NB4 (cell line): ENCODE results near the gene TMEM17.

Experiments
- DNase-seq: peaks from one replicate; pipeline ENCODE4 v3.0.0; 2010; ENCODE audit warnings: low read depth
- H3K4me3 ChIP-seq: one replicate; pipeline ENCODE4 v1.5.1; 2011; ENCODE audit warnings: mild to moderate bottlenecking, low read depth, low read length, moderate library complexity
- CTCF ChIP-seq: IDR thresholded peaks from one replicate; pipeline ENCODE4 v1.5.1; 2012; ENCODE audit warnings: low read depth, low read length
- MAX ChIP-seq: IDR thresholded peaks from 2 replicates; pipeline ENCODE4 v1.6.1; 2011; ENCODE audit warnings: low read depth, low read length
- MYC ChIP-seq: IDR thresholded peaks from 2 replicates; pipeline ENCODE4 v1.6.1; 2011; ENCODE audit warnings: low read depth, low read length
- POLR2A ChIP-seq: IDR thresholded peaks from 2 replicates; pipeline ENCODE4 v1.6.1; 2011; ENCODE audit warnings: mild to moderate bottlenecking; ENCODE audit not compliant: insufficient read length; ENCODE audit errors: extremely low read depth

Gene TMEM17

GRCh38 chr2:62471404-62471803 is 34.6 kb downstream of the TMEM17 start:
- H3K4me3 ChIP-seq = no peak overlapping the region
- no peak for DNase-seq
- TF ChIP-seq MYC (no peak), CTCF (no peak), MAX (no peak), POLR2A (no peak)

- no peak overlapping the region for H3K4me3 ChIP-seq
- no peak for TF ChIP-seq CTCF
- no peak for TF ChIP-seq POLR2A
- TF ChIP-seq MYC = no peak
- no peak for TF ChIP-seq MAX
These were observed 36.4 kb downstream of the TMEM17 start for GRCh38 chr2:62469548-62469947.

GRCh38 chr2:62469114-62469513 is 36.9 kb downstream of the TMEM17 start:
- no peak for DNase-seq

More at GRCh38 chr2:62469548-62469947, 36.4 kb downstream of the TMEM17 start:
- DNase-seq = no peak

GRCh38 chr2:62467475-62468321 is 38.3 kb downstream of the TMEM17 start:
- no peak overlapping the region for H3K4me3 ChIP-seq
- TF ChIP-seq CTCF = no peak
- no peak for TF ChIP-seq MAX
- peak; percentile 21 for DNase-seq

More at GRCh38 chr2:62469114-62469513, 36.9 kb downstream of the TMEM17 start:
- TF ChIP-seq MYC (no peak), CTCF (no peak), MAX (no peak), POLR2A (no peak)
- H3K4me3 ChIP-seq = no peak overlapping the region

GRCh38 chr2:62467100-62467474 is 38.9 kb downstream of the TMEM17 start:
- TF ChIP-seq CTCF (no peak), MYC (no peak), MAX (no peak), POLR2A (no peak)
- H3K4me3 ChIP-seq = no peak overlapping the region
- DNase-seq = no peak
